Stimulated activated CD8-positive, alpha-beta memory T cell treated with anti-CD3 and anti-CD28 coated beads, Interleukin-7, amount 100 ng/mL, for 24 hours (primary cell): Measurements from ENCODE around the gene JAG2.

ENCODE experiments used
- DNase-seq: peaks from one replicate; pipeline ENCODE4 v3.0.0-alpha.2; 2020; ENCODE audit warnings: low read depth

The JAG2 gene

GRCh38 chr14:105139212-105139825 is 29.3 kb downstream of the JAG2 start:
- DNase-seq, result no peak

- no peak for DNase-seq
Observed at GRCh38 chr14:105138551-105139111, 29.9 kb downstream of the JAG2 start.

- no peak for DNase-seq
Observed at GRCh38 chr14:105138021-105138541, 30.5 kb downstream of the JAG2 start.

DNA sequence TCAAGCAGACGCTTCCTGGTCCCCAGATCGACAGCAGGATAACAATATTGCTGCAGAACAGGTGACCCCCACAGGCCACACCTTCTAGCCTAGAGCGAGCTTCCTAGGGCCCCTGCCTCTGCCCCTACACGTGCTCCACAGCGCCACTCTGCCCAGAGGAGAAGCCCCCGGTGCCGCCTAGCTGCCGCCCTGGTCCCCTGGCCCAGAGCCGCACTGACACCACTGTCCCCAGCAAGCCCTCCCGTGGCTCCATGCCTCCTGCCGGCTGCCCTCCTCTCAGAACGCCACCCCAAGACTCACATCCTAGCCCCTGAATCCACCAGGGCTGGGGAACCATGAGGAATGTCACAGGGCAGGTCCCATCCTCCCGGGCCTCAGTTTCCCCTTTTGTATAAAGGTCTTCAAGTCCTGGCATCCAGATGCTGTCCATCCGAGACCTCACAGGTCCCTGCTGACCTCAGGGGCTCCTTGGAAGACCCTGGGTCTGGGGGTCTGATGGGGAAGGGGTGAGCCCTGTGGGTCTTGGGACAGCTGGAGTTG is 31.0 kb downstream of the JAG2 start:
- DNase-seq, result no peak

- no peak for DNase-seq
Observed at GRCh38 chr14:105136401-105137322, 31.9 kb downstream of the JAG2 start.

GRCh38 chr14:105135700-105136395 is 32.7 kb downstream of the JAG2 start:
- no peak for DNase-seq

DNA sequence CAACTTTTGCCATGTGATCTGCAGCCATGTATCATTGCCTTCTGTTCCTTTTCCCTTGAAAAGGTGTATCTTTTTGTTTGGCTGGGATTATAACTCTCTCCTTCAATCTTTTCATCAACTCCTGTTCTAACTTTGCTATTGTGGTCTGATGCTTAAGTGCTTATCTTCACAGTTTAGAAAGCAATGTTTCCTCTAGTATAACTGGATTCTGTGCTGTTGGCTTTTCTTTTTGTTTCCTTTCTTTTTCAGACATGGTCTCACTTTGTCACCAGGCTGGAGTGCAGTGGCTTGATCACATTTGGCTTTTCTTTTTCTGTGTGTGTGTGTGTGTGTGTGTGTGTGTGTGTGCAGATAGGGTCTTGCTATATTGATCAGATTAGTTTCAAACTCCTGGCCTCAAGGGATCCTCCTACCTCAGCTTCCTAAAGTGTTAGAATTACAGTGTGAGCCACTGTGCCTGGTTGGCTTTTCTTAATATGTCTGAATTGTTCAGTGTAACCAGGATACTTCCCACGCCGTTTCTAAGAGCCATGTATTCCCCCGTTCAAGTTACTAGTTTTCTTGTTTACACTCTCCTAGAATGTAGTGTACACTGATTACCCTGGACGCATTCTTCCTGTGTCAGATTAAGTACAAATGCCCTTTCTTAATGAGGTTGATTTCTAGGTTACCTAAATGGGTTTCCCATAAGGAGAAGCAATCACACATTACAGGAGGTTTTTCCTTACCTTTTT is 35.5 kb downstream of the JAG2 start:
- DNase-seq, result no peak

GRCh38 chr14:105131241-105131640 is 37.3 kb downstream of the JAG2 start:
- no peak for DNase-seq

DNA sequence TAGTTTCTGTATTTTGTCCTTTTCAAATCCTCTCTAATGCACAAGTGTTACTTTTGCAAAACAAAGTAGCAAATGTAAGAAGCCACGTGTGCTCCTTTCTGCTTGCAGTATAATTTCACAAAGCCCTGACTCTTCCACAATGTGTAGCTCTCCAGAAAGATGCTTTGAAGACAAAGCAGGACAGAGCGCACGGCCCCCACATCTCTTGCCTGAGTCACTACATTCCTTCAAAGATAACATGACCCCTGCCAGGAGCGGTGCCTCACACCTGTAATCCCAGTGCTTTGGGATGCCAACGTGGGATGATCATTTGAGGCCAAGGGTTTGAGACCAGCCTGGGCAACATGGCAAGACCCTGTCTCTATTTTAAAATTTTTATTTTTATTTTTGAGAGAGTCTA is 40.5 kb downstream of the JAG2 start:
- no peak for DNase-seq

DNA sequence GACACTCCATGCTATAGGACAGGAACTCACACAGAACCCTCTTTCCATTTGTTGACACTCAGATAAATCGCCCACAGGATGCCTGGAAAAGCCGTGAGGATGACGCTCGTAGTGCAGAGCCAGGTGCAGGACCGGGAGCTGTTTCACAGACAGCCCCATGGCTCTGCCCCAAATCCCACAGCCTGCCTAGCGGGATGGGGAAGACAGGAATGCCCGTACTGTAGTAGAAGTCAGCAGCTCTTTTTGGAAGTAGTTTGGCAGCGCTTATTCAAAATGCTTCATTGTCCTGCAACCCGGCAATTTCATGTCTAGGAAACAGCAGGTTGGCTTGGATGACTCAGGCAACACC is 41.6 kb downstream of the JAG2 start:
- DNase-seq, result no peak

DNA sequence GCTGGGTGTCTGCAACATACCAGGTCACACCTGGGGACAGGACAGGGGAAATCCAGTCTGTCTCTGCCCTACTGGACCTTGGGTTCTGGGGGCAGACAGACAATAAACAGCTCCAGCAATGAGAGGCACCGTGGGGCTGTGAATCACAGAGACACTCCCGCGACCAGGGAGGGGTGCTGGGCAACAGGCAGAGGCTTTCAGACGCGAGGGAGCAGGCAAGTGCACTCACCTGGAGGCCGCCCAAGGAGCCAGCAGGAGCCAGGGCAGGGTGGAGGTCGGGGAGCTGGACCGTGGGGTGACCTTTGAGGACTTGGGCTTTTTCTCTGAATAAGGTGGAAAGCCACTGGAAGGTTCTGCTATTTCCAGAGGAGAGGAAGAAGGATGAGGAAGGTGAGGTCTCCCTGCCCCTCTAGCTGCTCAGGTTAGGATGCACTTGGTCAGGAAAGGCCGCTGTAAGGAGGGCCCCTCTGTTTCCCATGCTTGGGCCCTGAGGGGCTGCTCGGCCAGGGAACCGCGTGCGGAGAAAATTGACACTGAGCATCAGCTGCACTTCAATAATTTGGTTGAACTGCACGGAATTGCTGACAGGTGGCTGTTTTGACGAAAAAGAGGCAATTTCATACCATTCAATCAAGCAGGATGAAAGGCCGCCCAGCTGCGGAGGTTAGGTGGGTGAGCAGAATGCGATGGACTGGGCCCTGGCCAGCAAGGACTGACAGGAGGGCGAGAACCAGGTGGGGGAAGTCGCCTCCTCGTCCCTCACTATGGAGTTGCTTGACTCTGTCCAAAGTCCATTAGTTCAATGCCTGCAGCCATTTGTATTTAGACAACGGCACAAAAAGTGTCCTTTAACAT is 42.2 kb downstream of the JAG2 start:
- no peak for DNase-seq

- DNase-seq, result no peak
Observed at GRCh38 chr14:105124823-105125222, 43.8 kb downstream of the JAG2 start.

- DNase-seq, result no peak
Observed at GRCh38 chr14:105123981-105124765, 44.4 kb downstream of the JAG2 start.

GRCh38 chr14:105123064-105123665 is 45.4 kb downstream of the JAG2 start:
- DNase-seq, result no peak

DNA sequence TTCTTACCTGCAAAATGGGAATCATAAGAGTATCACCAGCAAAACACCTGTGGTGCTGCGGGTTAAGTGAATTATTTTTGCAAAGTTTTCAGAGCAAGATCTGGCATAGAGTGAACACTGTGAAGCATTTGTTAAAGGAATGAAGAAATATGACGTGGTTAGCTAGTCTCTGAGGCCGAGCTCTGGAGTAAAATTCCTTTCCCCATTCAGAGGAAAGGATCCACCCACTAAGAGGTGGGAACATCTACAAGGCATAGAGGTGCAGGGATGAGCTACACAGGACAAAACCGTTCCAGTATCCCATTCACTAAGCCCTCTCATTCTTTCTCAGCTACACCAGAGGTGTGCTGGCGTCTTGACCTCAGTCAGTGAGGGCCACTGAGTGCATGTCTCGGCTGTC is 48.5 kb downstream of the JAG2 start:
- DNase-seq, result no peak

DNA sequence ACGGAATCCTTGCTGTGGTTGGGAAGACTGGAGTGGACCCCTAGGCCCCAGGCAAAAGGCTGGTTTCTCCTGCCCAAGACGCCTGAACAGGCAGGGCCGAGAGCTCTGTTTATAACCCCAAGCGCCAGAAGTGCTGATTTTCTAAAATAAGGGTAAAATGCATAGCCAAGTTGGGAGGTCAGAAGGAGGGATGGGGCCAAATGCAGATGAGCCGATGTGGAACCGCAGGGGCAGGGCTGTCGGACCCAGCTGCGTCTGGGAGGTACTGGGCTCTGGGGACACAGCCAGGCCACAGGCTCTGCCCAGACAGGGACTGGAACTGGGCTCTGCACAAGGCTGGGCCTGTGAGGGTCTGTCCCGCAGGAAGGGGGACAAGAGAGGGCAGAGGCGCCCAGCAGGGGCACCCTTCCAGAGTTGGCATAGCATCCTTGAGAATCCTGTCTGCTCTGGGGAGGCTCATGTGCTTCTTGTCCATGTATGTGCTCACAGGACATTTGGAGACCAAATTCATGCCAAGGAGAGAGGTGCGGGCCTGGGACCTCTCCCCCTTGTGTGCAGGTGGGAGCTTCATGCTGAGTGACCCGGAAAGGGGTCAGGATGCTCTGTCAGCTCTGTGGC is 49.1 kb downstream of the JAG2 start:
- no peak for DNase-seq

DNA sequence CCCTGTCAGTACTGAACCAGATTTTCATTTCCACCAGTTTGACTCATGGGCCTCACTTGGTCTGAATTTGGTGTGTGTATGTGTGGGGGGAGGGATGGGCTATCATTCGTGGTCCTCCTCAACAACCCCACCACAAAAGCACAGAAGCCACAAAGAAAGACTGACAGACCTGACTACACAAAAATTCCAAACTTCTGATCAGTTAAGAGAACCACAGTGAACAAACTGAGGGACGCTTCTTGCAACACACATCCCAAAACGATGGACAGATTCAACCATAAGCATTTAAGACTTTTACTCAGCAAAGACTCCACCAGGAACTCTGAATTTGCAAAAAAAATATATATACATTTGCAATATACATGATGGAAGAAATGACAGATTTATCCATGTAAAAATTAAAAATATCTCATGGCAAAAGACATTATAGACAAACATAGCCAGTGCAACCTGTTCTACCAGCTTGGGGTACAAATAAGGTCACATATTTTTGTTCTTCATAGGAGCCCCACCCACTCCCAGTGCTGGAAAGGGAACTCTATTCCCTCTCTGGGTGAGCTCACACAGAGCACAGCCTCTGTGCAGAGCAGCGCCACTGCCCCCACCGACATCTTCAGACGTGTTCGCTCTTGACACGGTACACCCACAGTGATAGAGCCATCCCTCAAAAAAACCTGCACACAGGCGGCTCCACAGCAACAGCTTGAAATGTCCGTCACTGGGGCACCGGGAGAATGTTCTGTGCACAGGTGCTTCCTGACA is 49.7 kb downstream of the JAG2 start:
- DNase-seq, result no peak
